Neural progenitor cell (in vitro differentiated cells): Measurements from ENCODE around the gene AMPH. TPM values are rescaled to one million over a fixed set of nuclear protein-coding genes. Genes with fewer than 3 reads are reported as not detected.

ENCODE experiments used
- DNase-seq: peaks from one replicate; pipeline ENCODE4 v3.0.0-alpha.2; 2016; ENCODE audit warnings: low spot score
- H2AFZ ChIP-seq: fragments of 200-600 bp; sonication (generic); replicated peaks from 2 replicates; pipeline ENCODE4 v1.6.1; 2016; ENCODE audit warnings: antibody characterized with exemption
- H3F3A ChIP-seq: fragments of 200-600 bp; sonication (generic); 2 replicates; pipeline ENCODE4 v1.6.1; 2016; ENCODE audit warnings: antibody characterized with exemption, low read depth
- H3K27ac ChIP-seq: fragments of 200-600 bp; sonication (generic); 2 replicates; pipeline ENCODE4 v1.5.1; 2016; ENCODE audit warnings: mild to moderate bottlenecking
- H3K27me3 ChIP-seq: fragments of 200-600 bp; sonication (generic); 2 replicates; pipeline ENCODE4 v1.6.1; 2016; ENCODE audit warnings: mild to moderate bottlenecking, moderate library complexity
- H3K36me3 ChIP-seq: fragments of 200-600 bp; sonication (generic); 2 replicates; pipeline ENCODE4 v1.5.1; 2016
- H3K4me1 ChIP-seq: fragments of 200-600 bp; sonication (generic); 2 replicates; pipeline ENCODE4 v1.6.1; 2016; ENCODE audit warnings: mixed run types
- H3K4me2 ChIP-seq: fragments of 200-600 bp; sonication (generic); 2 replicates; pipeline ENCODE4 v1.6.1; 2016
- H3K4me3 ChIP-seq: fragments of 200-600 bp; sonication (generic); 2 replicates; pipeline ENCODE4 v1.5.1; 2016
- H3K79me2 ChIP-seq: fragments of 200-600 bp; sonication (generic); 2 replicates; pipeline ENCODE4 v1.6.1; 2016; ENCODE audit warnings: low read depth
- H3K9ac ChIP-seq: fragments of 200-600 bp; sonication (generic); 2 replicates; pipeline ENCODE4 v1.6.1; 2016
- H3K9me3 ChIP-seq: fragments of 200-600 bp; sonication (generic); 2 replicates; pipeline ENCODE4 v1.5.1; 2016; ENCODE audit warnings: low read depth
- H4K20me1 ChIP-seq: fragments of 200-600 bp; sonication (generic); 2 replicates; pipeline ENCODE4 v1.6.1; 2016; ENCODE audit warnings: low read depth
- H3K27ac Mint-ChIP-seq: 3 replicates; pipeline ENCODE4 v1.8.0; 2021; ENCODE audit warnings: mixed read lengths
- H3K27me3 Mint-ChIP-seq: 2 replicates; pipeline ENCODE4 v1.8.0; 2022; ENCODE audit warnings: low read depth, mild to moderate bottlenecking, inconsistent platforms, moderate library complexity, mixed read lengths; ENCODE audit not compliant: insufficient read depth
- H3K36me3 Mint-ChIP-seq: 3 replicates; pipeline ENCODE4 v1.8.0; 2021; ENCODE audit warnings: mixed read lengths
- H3K4me1 Mint-ChIP-seq: 3 replicates; pipeline ENCODE4 v1.8.0; 2021; ENCODE audit warnings: mixed read lengths
- H3K4me3 Mint-ChIP-seq: 3 replicates; pipeline ENCODE4 v1.8.0; 2021; ENCODE audit warnings: mild to moderate bottlenecking, moderate library complexity, mixed read lengths
- H3K9me3 Mint-ChIP-seq: 3 replicates; pipeline ENCODE4 v1.8.0; 2020; ENCODE audit warnings: mixed read lengths
- EZH2 ChIP-seq: fragments of 200-600 bp; sonication (generic); IDR thresholded peaks from 2 replicates; pipeline ENCODE4 v1.6.1; 2017; ENCODE audit warnings: antibody characterized with exemption, mild to moderate bottlenecking, moderate library complexity
- EZH2phosphoT487 ChIP-seq: fragments of 200-600 bp; sonication (generic); IDR thresholded peaks from 2 replicates; pipeline ENCODE4 v1.6.1; 2017; ENCODE audit warnings: antibody characterized with exemption
- total RNA-seq: library from RNA; depleted of rRNA; stranded (reverse); fragments of >200 nt; gene quantifications from 2 replicates; pipeline ENCODE4 v1.2.3, GENCODE V29; 2015; ENCODE audit warnings: low replicate concordance
- TF ChIP-seq, protein P1 (sequence below): fragments of 200-600 bp; sonication (generic); IDR thresholded peaks from 2 replicates; pipeline ENCODE4 v1.5.1; 2017; ENCODE audit warnings: antibody characterized with exemption, mild to moderate bottlenecking

Gene AMPH
- total RNA-seq, 1 donor from 2014 or later: 21.2 TPM

DNA sequence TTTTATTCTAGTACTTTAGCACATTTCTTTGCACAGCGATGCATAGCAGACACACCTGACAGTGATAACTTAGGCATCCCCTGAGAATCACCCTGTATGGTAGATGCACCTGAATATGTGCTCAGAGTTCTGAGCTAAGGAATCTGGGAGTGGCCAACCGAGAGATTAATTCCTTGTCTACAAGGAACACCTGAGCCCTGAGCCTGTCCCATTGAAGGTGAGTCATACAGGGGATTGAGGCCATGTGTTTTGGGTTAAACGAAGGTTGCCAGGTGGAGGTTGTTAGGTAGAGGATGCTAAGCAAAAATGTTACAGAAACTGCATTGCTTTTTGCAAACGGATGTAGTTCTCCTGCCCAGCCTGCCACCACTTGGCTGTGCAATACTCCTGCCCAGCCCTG, 128.9 kb downstream of the AMPH start:
- no peak overlapping the region for H3K4me2 ChIP-seq
- no peak overlapping the region for H2AFZ ChIP-seq
- no peaks in the 10 kb centered on the region for H3K79me2 ChIP-seq
- Mint-ChIP-seq H3K4me1 (no peaks in the 10 kb centered on the region), H3K27ac (no peak overlapping the region), H3K9me3 (no peaks in the 10 kb centered on the region), H3K36me3 (peaks cover 3% of the 10 kb centered on the region), H3K27me3 (no peaks in the 10 kb centered on the region), H3K4me3 (no peak overlapping the region)
- H3K9me3 ChIP-seq: no peaks in the 10 kb centered on the region
- H3F3A ChIP-seq: no peaks in the 10 kb centered on the region
- no peak overlapping the region for H3K27ac ChIP-seq
- TF ChIP-seq EZH2 (no peak), EZH2phosphoT487 (no peak)
- H4K20me1 ChIP-seq: no peaks in the 10 kb centered on the region
- no peaks in the 10 kb centered on the region for H3K27me3 ChIP-seq
- no peak overlapping the region for H3K9ac ChIP-seq
- no peak overlapping the region for H3K4me3 ChIP-seq
- no peaks in the 10 kb centered on the region for H3K4me1 ChIP-seq
- H3K36me3 ChIP-seq: no peaks in the 10 kb centered on the region
- DNase-seq: no peak

DNA sequence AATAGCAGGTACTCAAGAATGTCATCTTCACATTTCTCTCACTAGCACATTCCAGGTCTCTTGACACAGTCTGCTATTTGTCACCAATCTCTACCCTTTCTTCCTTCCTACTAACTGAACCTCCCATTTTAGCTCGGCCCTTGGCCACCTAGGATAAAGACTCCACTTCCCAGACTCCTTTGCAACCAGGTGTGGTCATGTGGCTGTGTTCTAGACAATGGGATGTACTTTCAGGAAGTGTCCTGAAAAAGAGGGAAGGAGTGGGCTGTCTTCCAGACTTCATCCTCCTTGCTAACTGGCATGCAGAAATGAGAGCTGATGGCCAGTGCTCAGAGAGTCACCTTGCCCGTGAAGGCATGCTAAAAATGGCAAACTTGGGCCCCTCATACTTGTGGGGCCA, 139.2 kb downstream of the AMPH start:
- Mint-ChIP-seq H3K4me3 (no peak overlapping the region), H3K36me3 (peaks cover 9% of the 10 kb centered on the region), H3K4me1 (no peaks in the 10 kb centered on the region), H3K9me3 (peaks cover 2% of the 10 kb centered on the region), H3K27ac (no peak overlapping the region), H3K27me3 (no peaks in the 10 kb centered on the region)
- Histone ChIP-seq H3K4me1 (no peaks in the 10 kb centered on the region), H3K79me2 (no peaks in the 10 kb centered on the region), H3F3A (no peaks in the 10 kb centered on the region), H3K9ac (no peak overlapping the region), H3K9me3 (no peaks in the 10 kb centered on the region), H3K36me3 (no peaks in the 10 kb centered on the region), H4K20me1 (no peaks in the 10 kb centered on the region), H3K27ac (no peak overlapping the region), H2AFZ (no peak overlapping the region), H3K4me3 (no peak overlapping the region), H3K4me2 (no peak overlapping the region), H3K27me3 (no peaks in the 10 kb centered on the region)
- DNase-seq: no peak
- TF ChIP-seq EZH2 (no peak), EZH2phosphoT487 (no peak)
- TF ChIP-seq, protein P1, sequence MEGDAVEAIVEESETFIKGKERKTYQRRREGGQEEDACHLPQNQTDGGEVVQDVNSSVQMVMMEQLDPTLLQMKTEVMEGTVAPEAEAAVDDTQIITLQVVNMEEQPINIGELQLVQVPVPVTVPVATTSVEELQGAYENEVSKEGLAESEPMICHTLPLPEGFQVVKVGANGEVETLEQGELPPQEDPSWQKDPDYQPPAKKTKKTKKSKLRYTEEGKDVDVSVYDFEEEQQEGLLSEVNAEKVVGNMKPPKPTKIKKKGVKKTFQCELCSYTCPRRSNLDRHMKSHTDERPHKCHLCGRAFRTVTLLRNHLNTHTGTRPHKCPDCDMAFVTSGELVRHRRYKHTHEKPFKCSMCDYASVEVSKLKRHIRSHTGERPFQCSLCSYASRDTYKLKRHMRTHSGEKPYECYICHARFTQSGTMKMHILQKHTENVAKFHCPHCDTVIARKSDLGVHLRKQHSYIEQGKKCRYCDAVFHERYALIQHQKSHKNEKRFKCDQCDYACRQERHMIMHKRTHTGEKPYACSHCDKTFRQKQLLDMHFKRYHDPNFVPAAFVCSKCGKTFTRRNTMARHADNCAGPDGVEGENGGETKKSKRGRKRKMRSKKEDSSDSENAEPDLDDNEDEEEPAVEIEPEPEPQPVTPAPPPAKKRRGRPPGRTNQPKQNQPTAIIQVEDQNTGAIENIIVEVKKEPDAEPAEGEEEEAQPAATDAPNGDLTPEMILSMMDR: no peak

DNA sequence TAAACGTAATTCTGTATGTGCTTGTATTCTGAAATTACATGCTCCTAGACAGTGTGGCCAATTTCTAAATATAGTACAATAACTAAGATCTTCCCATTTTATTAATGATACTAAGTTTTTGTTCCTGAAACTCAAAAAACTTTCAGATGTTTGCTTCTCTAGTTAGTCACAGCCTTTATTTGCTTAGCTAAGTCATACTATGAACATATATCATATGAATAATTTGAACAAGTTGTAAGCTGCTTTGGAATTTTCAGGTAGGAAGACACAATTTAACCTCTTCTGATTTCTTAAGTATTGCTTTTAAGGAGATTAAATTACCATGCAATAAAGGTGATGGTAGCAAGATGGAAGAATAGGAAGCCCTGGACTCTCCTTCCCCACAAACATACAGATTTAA, 148.7 kb downstream of the AMPH start:
- peaks cover 17% of the 10 kb centered on the region for H3K36me3 Mint-ChIP-seq
- Histone ChIP-seq H3K9ac (no peak overlapping the region), H3K4me1 (no peaks in the 10 kb centered on the region), H3K79me2 (no peaks in the 10 kb centered on the region), H3K27ac (no peak overlapping the region), H3F3A (no peaks in the 10 kb centered on the region), H4K20me1 (no peaks in the 10 kb centered on the region), H3K27me3 (no peaks in the 10 kb centered on the region), H3K36me3 (peaks cover 5% of the 10 kb centered on the region), H2AFZ (no peak overlapping the region), H3K4me3 (no peak overlapping the region), H3K4me2 (no peak overlapping the region), H3K9me3 (no peaks in the 10 kb centered on the region)
- H3K4me1 Mint-ChIP-seq: no peaks in the 10 kb centered on the region
- H3K27me3 Mint-ChIP-seq: no peaks in the 10 kb centered on the region
- H3K27ac Mint-ChIP-seq: no peak overlapping the region
- no peak for TF ChIP-seq EZH2
- TF ChIP-seq, protein P1: no peak
- no peak for TF ChIP-seq EZH2phosphoT487
- peaks cover 6% of the 10 kb centered on the region for H3K9me3 Mint-ChIP-seq
- no peak overlapping the region for H3K4me3 Mint-ChIP-seq
- no peak for DNase-seq

DNA sequence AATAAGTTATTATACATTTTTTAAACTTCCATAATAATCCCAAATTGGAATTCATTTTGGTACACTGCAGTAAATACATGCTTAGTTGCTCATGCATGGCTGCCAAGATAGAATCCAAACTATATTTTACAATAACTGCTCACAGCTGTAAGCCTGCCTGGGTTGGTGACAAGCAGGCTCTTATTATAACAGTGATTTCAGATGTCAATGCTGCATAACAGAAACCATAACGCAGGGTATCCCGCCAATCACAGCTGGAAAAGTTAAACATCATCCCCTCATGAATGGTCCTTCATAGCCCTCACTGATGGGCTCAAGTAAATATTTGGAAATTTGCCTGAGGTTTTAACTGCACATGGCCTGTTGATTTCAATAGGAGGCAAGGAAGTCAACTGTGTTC, 149.8 kb downstream of the AMPH start:
- H3K36me3 ChIP-seq: peaks cover 5% of the 10 kb centered on the region
- Mint-ChIP-seq H3K4me1 (no peaks in the 10 kb centered on the region), H3K27ac (no peak overlapping the region)

More for the DNA sequence above, 149.8 kb downstream of the AMPH start:
- H3K27ac ChIP-seq: no peak overlapping the region
- H3K4me3 ChIP-seq: no peak overlapping the region
- no peak overlapping the region for H2AFZ ChIP-seq
- no peaks in the 10 kb centered on the region for H3K79me2 ChIP-seq
- no peaks in the 10 kb centered on the region for H3K9me3 ChIP-seq
- H3K27me3 Mint-ChIP-seq: no peaks in the 10 kb centered on the region
- peaks cover 4% of the 10 kb centered on the region for H3K9me3 Mint-ChIP-seq
- H3K9ac ChIP-seq: no peak overlapping the region
- no peaks in the 10 kb centered on the region for H3K4me1 ChIP-seq
- H3K27me3 ChIP-seq: no peaks in the 10 kb centered on the region
- H3K4me3 Mint-ChIP-seq: no peak overlapping the region
- TF ChIP-seq EZH2: no peak
- TF ChIP-seq EZH2phosphoT487: no peak
- TF ChIP-seq, protein P1: no peak
- no peak for DNase-seq
- H3K36me3 Mint-ChIP-seq: peaks cover 15% of the 10 kb centered on the region
- no peaks in the 10 kb centered on the region for H4K20me1 ChIP-seq
- H3F3A ChIP-seq: no peaks in the 10 kb centered on the region
- no peak overlapping the region for H3K4me2 ChIP-seq
